ENCODE measurements around the gene NSRP1.

GRCh38 chr17:30211371-30211770 is 94.8 kb downstream of the NSRP1 start:
- TF ChIP-seq CTCF (IDR thresholded peaks at IDR 0.05) (no peak), ZFX (IDR thresholded peaks at IDR 0.05; ENCODE audit: borderline replicate concordance) (no peak)

All from 22Rv1 (cell line).